ENCODE results near the gene SORBS2.

The SORBS2 gene

DNA sequence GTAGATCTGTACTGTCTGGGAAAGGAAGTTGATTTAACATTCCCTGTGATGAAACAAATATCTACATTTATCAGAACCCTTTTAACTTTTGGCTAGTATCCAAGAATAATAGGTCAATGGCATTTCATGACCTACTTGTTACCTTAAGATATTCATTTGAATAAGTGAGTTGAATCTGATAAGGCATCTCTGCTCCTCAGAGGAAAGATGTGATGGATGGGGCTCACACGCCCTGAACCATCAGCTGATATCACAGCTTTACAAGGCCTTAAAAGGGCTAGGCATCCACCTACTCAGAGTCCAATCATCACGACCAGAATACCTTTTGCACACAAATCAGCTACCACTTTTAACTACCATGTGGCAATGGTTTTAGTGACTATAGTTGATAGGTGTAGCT, 186.5 kb downstream of the SORBS2 start:
- DNase-seq = no peak

GRCh38 chr4:185624259-185624589, 187.8 kb downstream of the SORBS2 start:
- peak; percentile 55 to 72 for DNase-seq

DNA sequence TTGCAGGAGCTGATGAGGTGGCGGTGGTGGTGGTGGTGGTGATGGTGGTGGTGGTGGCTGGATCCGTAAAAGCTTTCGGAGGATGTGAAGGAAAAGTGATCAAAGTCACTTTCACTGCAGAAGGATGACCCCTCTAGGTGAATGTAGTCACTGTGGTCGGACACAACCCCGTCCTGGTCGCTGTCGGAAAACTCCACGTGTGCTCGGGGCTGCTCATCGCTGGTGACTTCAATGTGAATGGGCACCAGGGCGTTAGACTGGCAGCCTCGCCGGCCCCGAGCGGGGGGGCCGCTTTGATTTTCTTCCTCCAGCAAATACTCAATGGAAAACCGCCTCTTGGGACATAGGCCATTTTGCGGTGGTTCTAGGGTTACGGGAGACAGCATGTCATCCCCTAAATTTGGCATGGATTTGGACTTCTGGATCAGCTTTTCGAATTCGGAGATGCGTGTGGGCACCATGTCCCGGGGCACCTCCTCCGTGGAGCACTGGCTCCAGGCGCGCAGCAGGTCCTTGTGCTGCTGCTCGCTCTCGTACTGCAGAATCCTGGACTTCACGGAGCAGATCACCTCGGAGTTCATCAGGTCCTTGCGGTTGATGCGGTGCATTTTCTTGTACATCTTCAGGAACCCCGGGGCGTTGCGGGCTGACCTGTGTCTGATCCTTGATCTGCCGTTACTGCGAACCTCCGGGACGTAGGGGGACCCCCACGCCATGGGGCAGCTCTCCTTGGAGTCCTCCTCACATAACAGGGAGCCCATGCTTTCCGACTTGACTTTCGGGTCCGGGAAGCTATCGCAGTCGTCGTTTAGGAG, 188.3 kb downstream of the SORBS2 start:
- DNase-seq = no peak

GRCh38 chr4:185608185-185608584, 203.8 kb downstream of the SORBS2 start:
- no peak for DNase-seq

GRCh38 chr4:185602397-185602796, 209.6 kb downstream of the SORBS2 start:
- DNase-seq = no peak

GRCh38 chr4:185600801-185601434, 211.1 kb downstream of the SORBS2 start:
- no peak for DNase-seq

DNA sequence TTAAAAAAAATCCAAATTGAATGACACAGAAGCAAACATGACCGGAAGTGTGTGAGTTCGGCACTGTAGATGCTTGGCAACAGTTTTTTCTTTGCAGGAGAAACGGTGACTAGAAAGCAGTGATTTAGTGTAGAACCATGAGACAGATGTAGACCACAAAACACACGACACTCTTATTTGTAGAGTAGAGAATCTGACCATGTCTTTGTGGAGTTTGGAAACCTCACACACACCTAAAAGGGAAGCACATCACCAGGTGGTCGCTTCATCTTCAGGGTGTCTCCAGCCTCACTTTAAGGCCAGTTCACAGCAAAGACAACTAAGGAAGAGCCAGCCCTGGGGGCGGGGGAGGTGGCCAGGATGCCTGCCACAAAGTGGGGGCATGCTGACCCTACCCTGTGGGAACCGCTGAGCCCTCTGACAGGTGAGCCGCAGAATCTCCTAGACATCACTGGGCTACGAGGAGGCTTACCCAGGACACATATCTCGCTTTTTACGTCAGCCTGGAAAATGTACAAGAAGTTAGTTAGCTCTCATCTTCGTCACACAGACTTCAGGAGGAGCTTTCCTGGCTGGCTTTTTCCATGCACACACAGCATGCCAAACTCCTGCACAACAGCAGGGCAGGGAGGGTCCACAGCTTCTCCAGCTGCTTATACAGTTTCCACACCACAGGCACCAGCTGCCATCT, 212.3 kb downstream of the SORBS2 start:
- no peak for DNase-seq

DNA sequence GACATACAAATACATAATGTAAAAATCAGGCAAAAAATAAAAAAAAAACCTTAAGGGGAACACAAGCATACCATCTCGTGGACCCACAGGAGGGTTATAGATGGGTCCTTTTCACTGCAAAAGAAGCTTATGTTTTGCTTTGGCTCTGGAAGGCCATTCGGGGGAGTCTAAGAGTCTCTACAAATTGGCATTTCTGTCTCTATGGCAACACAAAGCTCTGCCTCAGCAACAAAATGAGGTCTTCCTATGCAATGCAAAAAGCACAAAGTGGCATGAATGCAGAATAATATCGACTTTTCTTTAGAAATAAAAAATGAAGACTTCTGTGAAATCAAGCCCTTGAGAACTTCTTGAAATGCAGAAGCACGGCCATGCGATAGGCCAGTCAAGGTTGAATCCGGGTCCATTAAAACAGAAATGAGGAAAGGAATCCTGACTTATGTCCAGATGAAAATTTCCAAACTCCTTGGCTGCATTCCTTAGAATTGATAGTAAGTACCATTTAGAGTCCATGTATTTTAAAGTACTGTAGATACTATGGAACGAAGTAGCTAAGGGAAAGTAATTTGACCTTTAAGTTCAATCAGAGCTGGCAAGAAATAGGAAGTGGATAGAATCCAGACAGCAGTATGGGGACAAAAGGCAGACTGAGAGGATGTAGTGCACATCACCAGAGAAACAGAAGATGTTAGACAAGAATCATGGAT, 213.0 kb downstream of the SORBS2 start:
- DNase-seq = no peak

- peak; percentile 11 to 44 for DNase-seq
Measured at GRCh38 chr4:185597532-185598188, 214.3 kb downstream of the SORBS2 start.

GRCh38 chr4:185592845-185593488, 219.0 kb downstream of the SORBS2 start:
- DNase-seq = no peak

DNA sequence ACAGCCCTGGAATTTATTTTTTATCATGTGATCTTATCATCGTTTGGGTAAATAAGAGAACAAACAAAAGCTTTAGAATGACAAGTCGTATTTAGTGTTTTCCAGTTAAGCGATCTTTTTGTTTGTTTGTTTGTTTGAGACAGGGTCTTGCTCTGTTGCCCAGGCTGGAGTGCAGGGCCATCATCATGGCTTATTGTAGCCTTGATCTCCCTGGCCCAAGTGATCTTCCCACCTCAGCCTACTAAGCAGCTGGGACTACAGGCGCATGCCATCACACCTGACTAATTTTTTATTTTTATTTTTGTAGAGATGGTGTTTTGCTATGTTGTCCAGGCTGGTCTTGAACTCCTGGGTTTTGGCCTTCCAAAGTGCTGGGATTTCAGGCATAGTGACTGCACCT, 219.6 kb downstream of the SORBS2 start:
- no peak for DNase-seq

DNA sequence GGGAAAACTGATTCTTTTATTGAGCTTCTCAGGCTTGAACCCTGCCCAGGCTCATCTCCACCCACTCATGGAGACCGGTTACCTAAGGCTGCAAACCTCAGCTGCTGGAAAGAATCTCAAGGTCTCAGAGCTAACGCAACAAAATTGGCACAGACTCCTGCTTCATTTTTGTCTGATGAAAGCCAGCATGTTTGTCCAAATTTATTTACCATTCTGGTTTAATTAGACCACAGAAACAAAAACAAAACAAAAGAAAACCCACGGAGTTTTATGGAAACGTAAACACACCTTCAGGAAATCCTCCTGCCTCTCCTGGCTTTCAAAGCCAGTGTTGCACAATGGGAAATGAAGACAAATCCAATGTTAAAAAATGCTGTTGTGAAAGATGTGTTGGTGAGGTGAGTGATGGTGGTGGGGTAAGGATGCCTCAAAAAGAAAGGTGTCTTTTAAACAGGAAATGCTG, 220.3 kb downstream of the SORBS2 start:
- no peak for DNase-seq

GRCh38 chr4:185590982-185591381, 221.0 kb downstream of the SORBS2 start:
- no peak for DNase-seq

DNA sequence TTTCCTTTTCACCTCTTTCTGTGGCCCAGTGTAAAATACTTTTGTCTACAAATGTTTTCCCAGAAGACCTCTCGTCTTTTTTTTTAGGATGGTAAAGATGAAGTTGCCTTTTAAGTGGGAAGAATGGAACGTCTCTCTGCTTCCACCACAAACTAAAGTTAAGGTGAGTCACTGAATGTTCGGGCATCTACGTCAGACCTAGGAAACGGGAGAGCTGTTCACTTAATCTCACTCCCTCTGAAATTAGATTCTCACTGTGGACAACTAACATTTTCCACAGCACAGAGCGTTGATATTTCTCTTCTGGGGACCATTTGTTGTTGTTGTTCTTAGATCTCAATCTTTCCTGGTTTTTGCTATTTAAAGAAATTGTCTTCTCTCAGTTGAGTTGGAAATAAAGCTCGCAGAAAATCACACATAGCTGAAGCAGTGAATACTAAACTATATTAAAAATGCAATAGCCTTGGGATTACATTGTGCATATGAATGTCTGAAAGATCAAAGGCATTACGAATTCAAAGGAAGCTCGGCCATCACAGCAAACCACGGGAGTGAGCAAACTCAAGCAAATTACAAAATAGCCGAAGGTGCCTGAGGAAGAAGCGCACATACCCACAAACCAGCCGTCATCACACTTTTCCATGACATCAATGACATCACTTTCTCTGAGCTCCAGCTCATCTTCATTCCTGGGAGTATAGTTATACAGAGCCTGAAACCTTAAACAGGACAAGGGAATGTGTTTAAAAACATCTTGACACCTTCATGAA, 222.7 kb downstream of the SORBS2 start:
- no peak for DNase-seq

GRCh38 chr4:185587427-185588161, 224.4 kb downstream of the SORBS2 start:
- no peak for DNase-seq

- DNase-seq = no peak
Measured at GRCh38 chr4:185587030-185587426, 225.0 kb downstream of the SORBS2 start.

DNA sequence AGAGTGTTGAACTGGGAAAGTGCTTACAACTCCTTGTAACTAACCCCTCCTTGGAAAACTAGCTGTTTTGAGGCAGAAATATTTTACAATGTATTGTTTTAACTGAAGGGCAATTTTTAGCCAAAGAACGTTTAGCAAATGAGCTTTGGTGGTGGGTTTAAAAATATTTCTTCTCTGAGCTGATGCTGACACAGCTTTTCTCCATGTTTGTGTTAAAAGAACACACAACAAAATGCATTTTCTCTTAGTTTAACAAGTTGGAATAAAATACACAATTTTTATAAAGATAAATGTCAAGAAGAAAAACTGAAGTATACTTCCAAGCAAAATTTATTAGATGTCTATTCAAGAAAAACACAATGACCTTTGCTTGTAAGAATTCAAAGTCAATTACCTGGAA, 226.8 kb downstream of the SORBS2 start:
- no peak for DNase-seq

- DNase-seq = no peak
Measured at GRCh38 chr4:185583813-185584212, 228.2 kb downstream of the SORBS2 start.

GRCh38 chr4:185582651-185583400, 229.2 kb downstream of the SORBS2 start:
- no peak for DNase-seq

DNA sequence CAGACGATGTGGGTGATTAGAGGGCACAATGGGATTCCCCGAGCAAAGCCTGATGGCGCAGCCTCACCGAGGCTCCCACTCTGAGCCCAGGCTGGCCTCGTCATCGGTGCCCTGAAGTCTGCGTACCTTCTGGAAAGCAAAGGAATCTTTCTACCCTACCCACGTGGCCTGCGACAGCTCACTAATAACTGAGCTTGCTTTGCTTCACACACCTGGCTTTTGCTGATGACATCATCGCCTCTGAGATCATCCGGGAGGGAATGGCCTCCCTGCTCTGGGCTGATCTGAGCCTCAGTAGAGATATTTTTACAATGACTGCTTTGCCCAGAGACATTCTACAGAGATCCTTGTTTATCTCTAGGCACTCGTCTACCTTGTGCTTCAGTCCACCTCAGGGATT, 231.3 kb downstream of the SORBS2 start:
- DNase-seq = no peak

Data from NCI-H524 (cell line).